GM21529 (cell line): ENCODE results near the gene E2F1.
"Not testable (repeated sequence)": the region's sequence is repeated elsewhere in the genome, so short reads cannot be mapped to it uniquely, and the experiment has no call there.

Experiments used
- ATAC-seq: cut with Tn5 transposase; IDR thresholded peaks from one replicate; pipeline ENCODE4 v1.9.1; 2021; ENCODE audit not compliant: unreplicated experiment

The E2F1 gene

GRCh38 chr20:33710681-33711445 lies 24.7 kb upstream of the E2F1 start:
- no peak for ATAC-seq

- ATAC-seq = no peak
These were observed 23.8 kb upstream of the E2F1 start for GRCh38 chr20:33709905-33710541.

- no peak for ATAC-seq
These were observed 23.2 kb upstream of the E2F1 start for GRCh38 chr20:33709398-33709797.

- no peak for ATAC-seq
These were observed 21.5 kb upstream of the E2F1 start for GRCh38 chr20:33707668-33708067.

- no peak for ATAC-seq
These were observed 18.2 kb upstream of the E2F1 start for GRCh38 chr20:33704197-33704924.

GRCh38 chr20:33703498-33704137 lies 17.4 kb upstream of the E2F1 start:
- ATAC-seq = no peak

GRCh38 chr20:33702861-33703260 lies 16.7 kb upstream of the E2F1 start:
- ATAC-seq = no peak

- ATAC-seq = no peak
These were observed 15.7 kb upstream of the E2F1 start for GRCh38 chr20:33701629-33702450.

- not testable (repeated sequence) for ATAC-seq
These were observed 14.7 kb upstream of the E2F1 start for GRCh38 chr20:33700696-33701441.

GRCh38 chr20:33698966-33699365 lies 12.8 kb upstream of the E2F1 start:
- not testable (repeated sequence) for ATAC-seq

- no peak for ATAC-seq
These were observed 10.9 kb upstream of the E2F1 start for GRCh38 chr20:33697129-33697528.

- no peak for ATAC-seq
These were observed 10.3 kb upstream of the E2F1 start for GRCh38 chr20:33696448-33696847.

- ATAC-seq = no peak
These were observed 8.4 kb upstream of the E2F1 start for GRCh38 chr20:33694639-33695012.

- ATAC-seq = no peak
These were observed 7.8 kb upstream of the E2F1 start for GRCh38 chr20:33693741-33694638.

- no peak for ATAC-seq
These were observed 7.1 kb upstream of the E2F1 start for GRCh38 chr20:33693289-33693688.

- ATAC-seq = no peak
These were observed 3.8 kb upstream of the E2F1 start for GRCh38 chr20:33689973-33690372.

GRCh38 chr20:33689493-33689892 lies 3.3 kb upstream of the E2F1 start:
- no peak for ATAC-seq

GRCh38 chr20:33688938-33689424 lies 2.8 kb upstream of the E2F1 start:
- no peak for ATAC-seq
